GM18909 (cell line): ENCODE results near the gene C1QTNF8.

Experiments used
- ATAC-seq: cut with Tn5 transposase; IDR thresholded peaks from one replicate; pipeline ENCODE4 v1.9.1; 2021; ENCODE audit warnings: mild to moderate bottlenecking; ENCODE audit not compliant: unreplicated experiment, poor library complexity

Gene C1QTNF8

DNA sequence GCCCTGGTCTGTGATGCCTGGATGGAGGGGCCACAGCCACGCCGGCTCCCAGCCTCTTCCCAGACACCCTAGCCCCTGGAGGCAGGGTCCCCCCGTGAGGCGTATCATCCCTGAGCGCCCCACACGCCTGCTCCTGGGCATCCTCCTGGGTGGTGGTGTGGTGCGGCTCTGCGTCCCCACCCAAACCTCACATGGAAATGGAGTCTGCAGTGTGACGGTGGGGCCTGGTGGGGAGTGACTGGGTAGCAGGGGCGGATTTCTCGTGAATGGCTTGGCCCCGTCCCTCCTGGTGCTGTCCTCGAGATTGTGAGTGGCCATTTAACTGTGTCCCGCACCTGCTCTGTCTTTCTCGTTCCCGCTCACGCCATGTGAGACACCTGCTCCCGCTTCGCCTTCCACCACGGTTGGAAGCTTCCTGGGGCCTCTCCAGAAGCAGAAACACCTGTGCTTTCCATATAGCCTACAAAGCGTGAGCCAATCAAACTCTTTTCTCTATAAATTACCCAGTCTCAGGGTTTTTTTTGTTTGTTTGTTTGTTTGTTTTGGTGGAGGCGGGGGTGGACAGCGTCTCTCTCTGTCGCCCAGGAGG is 29.4 kb downstream of the C1QTNF8 start:
- no peak for ATAC-seq

DNA sequence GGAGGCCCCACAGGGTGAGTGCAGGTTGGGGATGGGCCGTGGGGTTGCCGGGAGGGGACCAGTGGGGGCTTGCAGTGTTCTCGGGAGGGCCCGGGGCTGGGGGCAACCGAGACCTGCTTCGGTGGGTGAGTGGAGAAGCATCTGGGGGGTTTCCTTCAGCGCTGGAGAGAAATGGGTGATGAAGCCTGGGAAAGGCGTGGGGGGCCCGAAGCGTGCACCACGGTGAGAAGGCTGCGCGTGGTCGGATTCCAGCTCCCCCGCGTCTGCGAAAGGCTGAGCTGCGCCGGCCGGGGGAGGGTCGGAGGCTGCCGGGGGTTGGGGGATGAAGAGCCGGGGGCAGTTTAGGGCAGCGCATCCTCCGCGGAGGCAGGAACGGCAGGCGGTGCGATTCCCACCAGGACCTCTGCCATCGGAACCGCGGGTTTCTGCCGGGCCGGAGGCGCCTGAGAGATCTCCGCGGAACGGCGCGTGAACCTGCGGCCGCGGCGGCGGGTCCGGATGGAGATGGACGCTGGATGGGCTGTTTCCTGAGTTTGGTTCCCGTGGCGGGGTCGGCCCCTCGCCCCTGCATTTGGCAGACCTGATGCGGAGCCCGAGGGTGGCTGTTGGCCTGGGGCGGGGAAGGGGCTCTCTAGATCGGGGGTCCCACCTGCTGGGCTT is 30.4 kb downstream of the C1QTNF8 start:
- ATAC-seq, result no peak

DNA sequence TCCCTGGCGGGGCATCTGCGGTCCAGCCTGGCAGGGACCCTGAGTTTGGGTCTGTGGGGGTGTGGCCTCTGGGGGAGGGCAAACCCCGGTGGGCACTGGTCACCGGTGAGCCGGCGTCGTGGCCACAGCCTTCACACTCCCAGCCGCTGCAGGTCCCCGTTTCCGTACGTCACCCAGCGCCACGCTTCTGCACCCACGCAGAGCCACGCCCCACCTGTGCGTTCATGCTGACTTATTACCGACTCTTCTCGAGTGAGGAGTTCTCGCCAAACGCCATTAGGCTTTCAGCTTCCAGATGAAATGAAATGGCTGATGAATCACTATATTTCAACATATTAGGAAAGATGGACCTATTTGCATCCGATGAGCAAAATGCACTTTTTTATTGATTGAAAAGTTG is 32.3 kb downstream of the C1QTNF8 start:
- no peak for ATAC-seq

DNA sequence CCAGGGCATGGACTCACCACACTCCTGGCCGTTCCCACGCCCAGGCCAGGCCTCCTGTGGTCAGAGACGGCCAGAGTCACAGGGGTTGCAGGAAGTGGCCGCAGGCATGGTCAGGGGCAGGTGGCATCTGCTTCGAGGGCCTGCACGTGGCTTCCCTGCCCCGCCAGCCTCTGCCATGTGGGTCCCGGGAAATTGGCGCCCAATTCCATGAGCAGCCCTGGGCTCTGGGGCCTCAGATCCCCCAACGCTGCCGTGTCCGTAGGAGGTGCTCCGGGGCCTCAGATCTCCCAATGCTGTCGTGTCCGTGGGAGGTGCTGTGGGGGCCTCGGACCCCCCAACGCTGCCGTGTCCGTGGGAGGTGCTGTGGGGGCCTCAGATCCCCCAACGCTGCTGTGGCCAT is 33.1 kb downstream of the C1QTNF8 start:
- ATAC-seq, result no peak

DNA sequence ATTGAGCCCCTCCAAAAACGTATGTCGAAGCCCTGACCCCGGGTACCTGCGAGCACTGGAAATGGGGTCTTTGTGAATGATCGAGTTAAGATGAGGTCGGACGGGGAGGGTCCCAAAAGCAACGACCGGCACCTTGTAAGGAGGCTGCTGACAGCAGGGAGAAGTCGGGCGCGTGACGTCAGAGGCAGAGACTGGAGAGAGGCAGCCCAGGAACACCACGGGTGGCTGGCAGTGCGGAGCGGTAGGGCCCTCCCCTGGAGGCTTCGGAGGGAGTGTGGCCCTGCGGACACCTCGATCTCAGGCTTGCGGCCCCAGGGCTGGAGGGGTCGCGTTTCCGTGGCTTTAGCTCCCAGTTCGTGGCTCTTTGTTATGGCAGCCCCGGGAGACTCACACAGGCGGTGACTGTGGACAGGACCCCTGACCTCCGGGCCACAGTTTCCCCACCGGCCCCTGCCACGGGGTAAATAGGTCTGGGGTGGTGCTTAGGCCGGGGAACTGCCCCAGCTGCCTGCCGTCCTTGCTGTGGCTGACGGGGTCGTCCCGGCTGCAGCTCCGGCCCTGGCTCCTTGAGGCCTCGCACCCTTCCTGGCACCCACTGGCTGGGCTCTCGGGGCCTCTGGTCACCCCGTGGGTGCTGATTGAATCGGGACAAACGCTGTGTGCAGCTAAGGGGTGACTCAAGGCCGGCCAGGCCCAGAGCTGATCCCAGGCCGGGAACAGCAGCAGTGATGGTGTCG is 34.1 kb downstream of the C1QTNF8 start:
- ATAC-seq, result no peak

DNA sequence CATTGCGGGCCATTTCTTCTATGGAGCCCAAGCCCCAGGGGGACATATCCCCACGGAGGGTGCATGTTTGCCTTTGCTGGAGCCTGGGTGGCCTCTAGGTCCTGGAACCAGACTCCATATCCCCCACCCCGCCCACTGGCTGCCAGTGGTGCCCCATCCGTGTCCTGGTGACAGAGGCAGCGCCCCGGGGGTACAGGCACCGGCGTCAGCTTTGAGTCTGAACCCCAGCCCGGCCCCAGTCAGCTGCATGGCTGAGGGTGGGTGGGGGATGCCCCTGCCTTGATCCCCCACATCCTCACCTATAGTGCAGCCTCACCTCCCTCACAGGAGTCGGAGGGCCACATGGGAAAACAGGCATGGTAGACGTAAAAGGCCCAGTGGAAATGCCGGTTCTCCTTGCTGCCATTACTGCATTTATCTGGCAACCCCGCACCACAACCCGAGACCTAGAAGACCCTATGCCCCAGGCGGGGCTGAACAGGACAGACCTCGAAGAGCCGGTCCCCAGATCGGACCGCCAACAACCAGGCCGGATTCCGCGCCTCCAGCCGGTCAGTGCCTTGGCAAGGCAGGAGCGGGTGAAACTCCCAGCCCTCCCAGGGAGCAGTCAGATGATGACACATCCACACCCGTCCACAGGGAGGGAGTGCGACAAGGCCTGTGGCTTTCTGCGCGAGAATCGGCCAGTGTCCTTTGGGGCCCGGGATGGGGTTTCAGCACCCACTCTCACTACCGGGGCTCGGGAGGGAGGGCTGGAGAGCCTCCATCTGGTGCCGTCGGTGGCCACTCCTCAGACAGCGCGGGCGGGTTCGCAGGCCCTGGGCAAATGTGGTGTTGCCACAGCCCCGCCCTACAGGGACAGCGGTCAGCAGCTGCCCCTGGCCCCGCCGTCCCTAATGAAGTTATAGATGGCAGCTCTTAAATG is 35.4 kb downstream of the C1QTNF8 start:
- no peak for ATAC-seq

DNA sequence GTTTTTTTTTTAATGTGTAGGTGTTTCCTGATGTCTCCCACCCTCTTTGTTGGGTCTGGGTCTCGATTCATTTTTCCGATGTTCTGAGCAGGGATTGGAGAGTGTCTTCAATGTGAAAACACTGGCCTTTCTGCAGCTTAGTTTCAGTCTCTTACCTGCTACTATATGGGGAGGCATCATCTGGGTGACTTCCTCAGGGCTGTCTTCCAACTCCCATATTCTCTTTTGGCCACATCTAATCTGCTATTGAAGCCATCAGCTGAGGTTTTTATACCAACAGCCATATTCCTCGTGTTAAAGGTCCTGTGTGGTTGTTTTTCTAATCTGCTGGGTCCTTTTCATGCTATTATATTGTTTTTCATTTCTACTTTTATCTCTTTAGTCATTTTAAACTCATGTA is 36.7 kb downstream of the C1QTNF8 start:
- ATAC-seq, result no peak

DNA sequence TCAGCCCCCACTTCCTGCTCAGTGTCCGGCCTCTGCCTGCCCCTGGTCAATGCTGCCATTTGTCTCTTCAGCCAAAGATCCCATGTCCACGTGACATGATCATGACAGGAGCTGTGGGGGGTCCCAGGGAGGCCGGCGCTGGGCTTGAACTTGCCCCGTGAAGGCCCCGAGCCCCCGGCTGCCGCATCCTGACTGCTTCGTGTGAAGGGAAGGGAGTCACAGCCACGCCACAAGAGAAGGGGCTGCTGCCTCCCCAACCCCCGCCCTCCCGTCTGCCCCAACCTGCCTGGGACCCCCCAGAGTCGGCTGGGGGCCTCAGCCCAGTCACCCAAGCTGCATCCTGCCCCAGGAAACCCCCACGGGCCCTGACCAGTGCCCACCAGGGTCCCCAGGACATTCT is 37.8 kb downstream of the C1QTNF8 start:
- ATAC-seq, result no peak

DNA sequence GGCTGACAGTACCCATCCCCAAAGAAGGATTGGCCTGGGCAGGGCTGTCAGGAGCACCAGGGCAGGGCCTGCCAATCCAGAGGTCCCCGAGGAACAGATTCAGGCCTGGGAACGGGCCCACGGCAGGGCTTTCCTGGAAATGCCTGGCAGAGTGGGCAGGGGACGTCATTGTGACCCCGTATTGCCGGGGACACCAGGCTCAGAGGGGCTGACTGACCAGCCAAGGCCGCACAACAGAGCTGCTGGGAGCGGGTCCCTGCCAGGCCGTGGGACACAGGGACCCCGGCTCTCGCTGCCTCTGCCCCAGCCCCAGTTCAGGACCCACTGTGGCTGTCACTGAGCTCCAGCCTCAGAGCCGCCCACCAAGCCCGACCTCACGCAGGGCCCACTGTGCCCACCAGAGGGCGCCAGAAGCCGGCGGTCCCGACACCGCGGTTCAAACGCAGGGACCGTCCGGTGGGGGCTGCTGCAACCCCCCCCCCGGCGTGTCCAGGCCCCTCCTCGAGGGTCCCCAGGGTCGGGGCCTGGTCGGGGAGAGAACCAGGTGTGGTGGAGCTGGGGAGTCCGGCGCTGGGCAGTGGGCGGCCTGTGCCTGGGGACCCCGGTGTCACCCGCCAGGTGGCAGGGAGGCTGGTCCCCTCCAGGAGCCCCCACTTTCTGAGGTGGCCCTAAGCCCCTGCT is 38.7 kb downstream of the C1QTNF8 start:
- ATAC-seq, result no peak

DNA sequence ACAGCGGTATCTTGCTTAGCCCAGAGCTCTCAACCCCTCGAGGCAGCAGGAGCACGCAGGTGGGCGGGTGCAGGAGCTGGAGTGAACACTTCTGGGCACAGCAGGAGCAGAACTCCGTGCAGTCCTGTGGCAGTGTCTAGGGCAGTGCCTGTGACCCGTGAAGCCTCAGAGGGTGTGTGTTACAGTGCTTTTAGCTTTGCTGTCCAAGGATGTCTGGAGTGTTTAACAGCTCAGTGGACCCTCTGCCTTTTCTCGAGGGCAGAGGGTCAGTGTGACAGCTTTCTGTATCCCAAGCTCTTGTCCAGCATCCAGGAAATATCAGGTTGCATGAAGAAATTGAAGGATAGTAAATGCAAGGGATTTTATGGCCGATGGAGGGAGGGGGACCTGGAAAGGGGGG is 39.8 kb downstream of the C1QTNF8 start:
- no peak for ATAC-seq

DNA sequence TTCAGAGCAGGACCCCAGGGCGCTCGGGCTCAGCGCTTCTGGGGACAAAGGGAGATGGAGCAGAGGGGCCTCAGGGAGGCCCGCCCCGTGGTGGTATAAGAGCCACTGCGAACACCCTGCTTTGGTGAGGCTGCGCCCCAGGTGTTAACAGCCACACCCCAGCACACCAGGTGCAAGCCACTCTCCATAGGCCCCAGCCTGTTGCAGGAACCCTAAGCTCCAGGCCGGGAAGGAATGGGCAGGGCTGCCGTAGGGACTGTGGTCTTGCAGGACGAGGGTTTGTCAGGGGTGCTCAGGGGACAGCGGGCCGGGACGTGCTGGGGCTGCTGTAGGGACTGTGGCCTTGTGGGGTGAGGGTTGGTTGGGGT is 40.5 kb downstream of the C1QTNF8 start:
- no peak for ATAC-seq

DNA sequence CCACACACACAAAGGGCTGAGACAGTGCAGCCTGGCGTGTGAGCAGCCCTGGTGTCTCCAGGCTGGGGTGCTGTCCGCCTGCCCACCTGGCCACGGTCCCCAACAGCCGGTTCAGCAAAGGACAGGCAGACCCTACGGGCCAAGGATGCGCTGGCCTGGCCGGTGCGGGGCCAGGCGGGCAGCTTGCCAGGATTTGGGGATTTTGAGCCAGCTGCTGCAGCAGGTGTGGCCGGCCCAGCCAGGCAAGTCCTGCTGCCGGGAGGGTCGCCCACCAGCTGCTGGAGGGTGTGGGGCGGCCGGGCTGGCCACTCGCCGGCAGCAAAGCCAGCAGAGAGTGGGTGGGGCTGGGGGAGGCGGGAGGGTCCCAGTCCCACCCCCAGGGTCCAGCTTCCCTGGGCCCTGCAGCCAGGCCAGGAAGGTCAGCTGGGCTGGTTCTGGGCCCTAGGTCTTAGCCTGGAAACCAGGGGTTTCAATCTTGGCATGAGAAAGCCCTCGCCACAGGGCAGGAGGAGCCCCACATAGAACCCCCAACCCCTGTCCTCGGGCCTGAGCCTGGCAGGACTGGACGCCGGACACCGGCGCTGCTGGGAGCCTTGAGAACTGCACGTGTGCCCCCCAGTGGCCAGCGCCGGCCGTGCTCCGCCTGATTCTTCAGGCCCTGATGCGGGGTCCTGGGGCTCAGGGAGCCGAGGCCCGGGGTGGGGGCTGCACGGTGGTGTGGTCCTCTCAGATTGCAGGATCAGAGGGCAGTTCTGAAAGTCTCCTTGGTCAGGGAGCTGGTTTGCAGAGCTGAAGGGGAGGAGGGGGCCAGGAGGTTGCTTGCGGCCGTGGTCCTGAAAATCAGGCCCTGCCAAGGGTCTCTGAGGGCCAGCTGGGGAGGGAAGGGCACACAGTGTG is 41.1 kb downstream of the C1QTNF8 start:
- ATAC-seq, result no peak

DNA sequence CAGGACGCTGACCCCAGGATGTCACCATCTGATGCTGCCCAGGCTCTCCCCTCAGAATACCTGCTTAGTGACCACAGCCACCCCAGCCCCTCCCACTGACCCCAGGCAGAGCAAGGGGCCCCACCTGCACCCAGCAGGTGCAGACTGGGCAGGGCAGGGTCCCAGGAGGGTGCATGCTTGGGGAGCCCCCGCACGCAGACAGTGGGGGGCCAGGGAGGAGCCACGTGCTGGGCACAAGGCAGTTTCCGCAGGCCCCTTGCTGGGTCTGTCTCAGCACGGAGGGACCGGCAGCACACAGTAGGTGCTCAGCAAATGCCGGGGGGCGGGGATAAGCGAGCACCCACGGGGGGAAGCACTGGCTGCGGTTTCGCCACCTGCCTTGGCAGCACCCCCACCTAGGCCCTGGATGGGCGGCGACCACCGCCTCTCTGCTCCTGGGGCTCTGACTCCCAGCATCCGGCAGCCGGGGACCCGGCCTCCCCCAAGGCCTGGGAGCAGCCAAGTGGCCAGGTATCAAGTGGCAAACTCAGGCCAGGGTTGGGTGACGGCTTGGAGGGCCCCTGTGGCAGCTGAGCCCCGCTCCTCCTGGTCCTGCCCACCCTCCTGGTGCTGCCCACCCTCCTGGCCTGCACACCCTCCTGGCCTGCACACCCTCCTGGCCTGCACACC is 42.2 kb downstream of the C1QTNF8 start:
- no peak for ATAC-seq

DNA sequence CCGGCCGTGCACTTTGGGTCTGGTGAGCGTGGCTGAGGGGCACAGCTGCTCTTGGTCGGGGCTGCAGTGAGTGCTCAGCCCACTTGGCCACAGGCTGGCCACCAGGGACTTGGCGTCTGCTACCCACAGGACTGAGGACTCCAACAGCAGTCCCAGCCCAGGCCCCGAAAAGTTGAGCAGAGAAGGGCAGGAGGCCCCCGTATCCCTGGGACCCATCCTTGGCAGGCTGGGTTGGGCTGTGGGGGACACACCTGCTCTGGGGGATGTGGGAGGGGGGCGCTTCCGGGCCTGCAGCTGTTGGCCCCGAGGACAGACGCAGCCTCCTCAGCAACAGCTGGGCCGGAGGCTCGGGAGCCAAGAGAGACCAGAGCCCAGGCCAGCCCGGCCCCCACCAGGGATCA is 42.9 kb downstream of the C1QTNF8 start:
- no peak for ATAC-seq

DNA sequence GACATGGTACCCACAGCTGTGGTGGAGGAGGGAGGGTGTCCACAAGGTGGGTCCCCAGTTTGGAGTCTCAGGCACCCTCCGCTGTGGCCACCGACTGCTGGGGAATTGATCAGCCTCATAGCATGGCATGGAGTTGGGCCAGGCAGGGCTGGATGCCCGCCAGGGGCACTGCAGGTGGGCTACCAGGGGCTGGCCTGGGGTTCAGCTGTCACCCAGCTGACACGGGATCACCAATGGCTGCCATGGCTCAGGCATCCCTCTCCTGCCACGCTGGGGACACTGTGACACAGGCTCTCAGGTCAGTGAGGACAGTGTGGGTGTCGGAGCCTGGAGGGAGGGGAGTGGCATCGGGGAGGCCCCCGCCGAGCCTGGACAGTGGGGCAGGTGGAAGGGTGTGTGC is 43.3 kb downstream of the C1QTNF8 start:
- no peak for ATAC-seq

DNA sequence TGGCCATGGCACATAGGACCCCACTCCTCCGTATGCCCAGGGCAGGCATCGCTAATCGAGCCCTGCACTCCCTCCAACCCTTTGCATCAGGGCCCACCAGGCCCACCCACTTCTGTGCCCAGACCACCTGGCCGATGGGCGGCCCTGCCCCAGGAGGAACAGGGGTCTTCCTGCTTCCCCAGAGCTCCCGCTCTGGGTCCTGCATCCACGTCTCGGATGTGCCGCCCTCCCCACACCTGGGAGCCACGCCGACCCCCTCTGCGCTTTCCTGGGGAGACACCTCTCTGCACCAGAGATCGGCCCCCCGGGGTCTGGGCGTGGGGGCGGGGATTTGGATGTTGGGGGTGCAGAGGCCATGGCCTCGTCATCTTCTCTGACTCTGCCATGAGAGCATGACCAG is 44.6 kb downstream of the C1QTNF8 start:
- no peak for ATAC-seq

DNA sequence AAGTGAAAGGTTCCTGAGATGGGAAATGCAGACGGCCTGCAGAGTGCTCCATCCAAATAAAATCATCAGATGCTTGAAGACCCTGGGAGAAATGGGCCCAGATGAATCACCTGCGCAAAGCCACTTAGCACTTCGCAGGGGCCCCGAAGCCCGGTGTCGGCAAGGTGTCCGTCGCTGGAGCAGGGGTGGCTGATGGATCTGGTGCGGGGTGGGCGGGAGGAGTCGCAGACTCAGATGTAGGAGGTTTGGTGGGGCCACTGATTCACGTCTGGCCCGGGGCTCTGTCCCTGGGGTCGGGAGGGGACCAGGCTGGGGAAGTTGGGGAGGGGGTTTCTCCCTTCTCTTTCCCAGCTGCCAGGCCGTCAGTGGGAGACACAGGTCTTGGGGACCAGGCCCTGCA is 45.1 kb downstream of the C1QTNF8 start:
- ATAC-seq, result no peak

DNA sequence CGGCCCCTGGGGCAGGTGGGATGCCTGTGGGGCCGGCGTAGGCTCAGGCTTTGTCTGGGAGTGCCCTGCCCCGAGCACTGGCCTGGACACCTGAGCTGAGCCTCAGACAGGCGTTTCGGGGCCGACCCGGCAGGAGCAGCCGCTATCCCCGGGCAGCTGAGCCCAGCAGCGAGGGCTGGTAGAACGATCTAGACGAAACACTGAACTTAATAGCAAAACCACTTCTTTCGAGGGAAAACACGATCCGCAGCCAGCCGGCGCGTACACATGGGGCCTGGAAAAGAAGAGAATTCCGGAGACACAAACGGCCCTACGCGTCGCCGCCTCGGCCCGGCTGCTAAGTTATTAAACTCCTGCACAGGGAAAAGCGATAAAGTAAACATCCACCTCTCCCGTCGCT is 45.5 kb downstream of the C1QTNF8 start:
- ATAC-seq, result no peak

DNA sequence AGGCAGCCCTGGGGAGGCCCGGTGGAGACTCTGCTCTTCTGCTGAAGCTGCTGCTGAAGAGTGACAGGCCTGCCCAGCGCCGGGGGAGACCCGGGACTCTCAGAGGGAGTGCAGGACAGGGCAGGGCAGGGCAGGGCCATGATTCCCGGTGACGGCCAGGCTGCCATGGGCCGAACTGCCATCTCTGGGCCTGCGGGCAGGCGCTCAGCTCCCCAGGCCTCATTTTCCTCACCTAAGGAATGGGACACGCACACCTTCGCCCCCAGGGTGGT is 46.1 kb downstream of the C1QTNF8 start:
- no peak for ATAC-seq
